Transverse colon (tissue), 4 donors: Measurements from ENCODE around the gene MBIP.

Experiments used
- POLR2A ChIP-seq: fragments of 450-650 bp; IDR thresholded peaks from one replicate; pipeline ENCODE4 v1.6.1; 2016; ENCODE audit warnings: antibody characterized with exemption, mild to moderate bottlenecking, moderate library complexity
- POLR2AphosphoS5 ChIP-seq, 3 donors: sonication (generic); formaldehyde crosslinking; IDR thresholded peaks; one replicate each; pipeline ENCODE4 v1.6.1; 2016; ENCODE audit warnings: antibody characterized with exemption in 3 of 3
- TF ChIP-seq, protein P1 (sequence below), 5 experiments: fragments of 200-600 bp in 3 of 5; fragments of 450-650 bp in 2 of 5; sonication (generic) in 3 of 5; IDR thresholded peaks; 1 replicate in 2 of 5; 2 replicates in 3 of 5; pipeline ENCODE4 v1.5.1; 2016 to 2017; ENCODE audit warnings: antibody characterized with exemption in 5 of 5, inconsistent platforms in 3 of 5, mild to moderate bottlenecking in 2 of 5, moderate library complexity in 1 of 5

DNA sequence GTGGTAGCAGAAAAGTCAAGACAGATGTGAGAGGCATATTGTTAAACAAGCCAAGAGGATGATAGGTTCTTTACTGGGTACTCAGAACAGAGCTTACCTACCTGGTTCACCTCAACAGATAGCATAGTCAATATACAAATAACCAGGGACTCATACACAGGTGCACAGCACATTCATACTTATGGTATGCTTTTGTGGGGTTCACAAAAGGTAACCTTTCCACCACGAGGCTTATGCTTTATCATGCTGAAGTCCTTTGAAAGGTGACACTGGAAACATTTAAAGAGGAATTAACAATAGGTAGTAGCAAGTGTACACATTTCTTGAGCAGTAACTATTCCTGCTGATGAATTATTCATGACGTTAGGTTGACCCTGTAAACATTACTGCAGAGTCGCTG, 42.2 kb upstream of the MBIP start:
- no peak for TF ChIP-seq POLR2A
- TF ChIP-seq, protein P1, sequence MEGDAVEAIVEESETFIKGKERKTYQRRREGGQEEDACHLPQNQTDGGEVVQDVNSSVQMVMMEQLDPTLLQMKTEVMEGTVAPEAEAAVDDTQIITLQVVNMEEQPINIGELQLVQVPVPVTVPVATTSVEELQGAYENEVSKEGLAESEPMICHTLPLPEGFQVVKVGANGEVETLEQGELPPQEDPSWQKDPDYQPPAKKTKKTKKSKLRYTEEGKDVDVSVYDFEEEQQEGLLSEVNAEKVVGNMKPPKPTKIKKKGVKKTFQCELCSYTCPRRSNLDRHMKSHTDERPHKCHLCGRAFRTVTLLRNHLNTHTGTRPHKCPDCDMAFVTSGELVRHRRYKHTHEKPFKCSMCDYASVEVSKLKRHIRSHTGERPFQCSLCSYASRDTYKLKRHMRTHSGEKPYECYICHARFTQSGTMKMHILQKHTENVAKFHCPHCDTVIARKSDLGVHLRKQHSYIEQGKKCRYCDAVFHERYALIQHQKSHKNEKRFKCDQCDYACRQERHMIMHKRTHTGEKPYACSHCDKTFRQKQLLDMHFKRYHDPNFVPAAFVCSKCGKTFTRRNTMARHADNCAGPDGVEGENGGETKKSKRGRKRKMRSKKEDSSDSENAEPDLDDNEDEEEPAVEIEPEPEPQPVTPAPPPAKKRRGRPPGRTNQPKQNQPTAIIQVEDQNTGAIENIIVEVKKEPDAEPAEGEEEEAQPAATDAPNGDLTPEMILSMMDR (IDR thresholded peaks at IDR 0.05) = no peak
- no peak for TF ChIP-seq POLR2AphosphoS5 (IDR thresholded peaks at IDR 0.05)
